OCI-LY3 (cell line): ENCODE measurements around the gene TMEM200C.

Experiments
- H2AFZ ChIP-seq: fragments of 200-600, 300-600 bp; shearing (Covaris generic); 2 replicates; pipeline ENCODE4 v1.6.0; 2014; ENCODE audit warnings: antibody characterized with exemption, low read depth, low read length
- H3K27ac ChIP-seq: fragments of 200-600, 300-600 bp; sonication (generic); 2 replicates; pipeline ENCODE4 v1.5.1; 2014; ENCODE audit warnings: mild to moderate bottlenecking, low read length, moderate library complexity, mixed read lengths
- H3K27me3 ChIP-seq: fragments of 200-600, 300-600 bp; sonication (generic); 2 replicates; pipeline ENCODE4 v1.6.1; 2014; ENCODE audit warnings: low read depth, low read length, mixed read lengths
- H3K36me3 ChIP-seq: fragments of 200-600, 300-600 bp; sonication (generic); replicated peaks from 2 replicates; pipeline ENCODE3; 2014; ENCODE audit warnings: low read depth, low read length, mixed read lengths
- H3K4me1 ChIP-seq: fragments of 300-600, 200-600 bp; sonication (generic); 2 replicates; pipeline ENCODE4 v1.6.1; 2014; ENCODE audit warnings: low read length, mixed read lengths
- H3K4me2 ChIP-seq: fragments of 200-600, 300-600 bp; sonication (generic); 2 replicates; pipeline ENCODE4 v1.6.1; 2014; ENCODE audit warnings: low read length, mixed read lengths
- H3K4me3 ChIP-seq: fragments of 300-600, 200-600 bp; sonication (generic); 2 replicates; pipeline ENCODE4 v1.5.1; 2014; ENCODE audit warnings: antibody characterized with exemption, mild to moderate bottlenecking, low read length, moderate library complexity
- H3K79me2 ChIP-seq: fragments of 300-600, 200-600 bp; shearing (Covaris generic); 2 replicates; pipeline ENCODE4 v1.6.1; 2014; ENCODE audit warnings: mild to moderate bottlenecking, low read length, mixed read lengths
- H3K9ac ChIP-seq: fragments of 300-600, 200-600 bp; shearing (Covaris generic); 2 replicates; pipeline ENCODE4 v1.6.0; 2014; ENCODE audit warnings: mild to moderate bottlenecking, low read length, moderate library complexity
- H3K9me3 ChIP-seq: fragments of 200-600, 300-600 bp; shearing (Covaris generic); 2 replicates; pipeline ENCODE4 v1.6.1; 2014; ENCODE audit warnings: low read length, mixed read lengths; ENCODE audit not compliant: insufficient read depth
- H4K20me1 ChIP-seq: fragments of 200-600, 300-600 bp; sonication (generic); 2 replicates; pipeline ENCODE4 v1.6.1; 2016; ENCODE audit warnings: low read length, mixed read lengths; ENCODE audit not compliant: insufficient read depth
- CTCF ChIP-seq: fragments of 200-600, 300-600 bp; sonication (generic); IDR thresholded peaks from 2 replicates; pipeline ENCODE4 v1.5.1; 2014; ENCODE audit warnings: antibody characterized with exemption, low read length, low read depth
- EZH2phosphoT487 ChIP-seq: fragments of 200-600 bp; shearing (Covaris generic); IDR thresholded peaks from 2 replicates; pipeline ENCODE4 v1.6.1; 2018; ENCODE audit warnings: antibody characterized with exemption, mixed run types, low read depth

TMEM200C gene

GRCh38 chr18:5895299-5895875 lies at the start of gene TMEM200C:
TSS of gene TMEM200C (minus strand) at chr18:5895522. CDS start at chr18:5892063, 3,459 bp downstream.
- no peak for TF ChIP-seq CTCF
- no peak for TF ChIP-seq EZH2phosphoT487
- Histone ChIP-seq H3K9me3 (no peaks in the 10 kb centered on the region), H3K36me3 (no peaks in the 10 kb centered on the region), H3K27me3 (no peaks in the 10 kb centered on the region), H3K4me1 (no peaks in the 10 kb centered on the region), H3K4me3 (no peak within 1 kb of the TSS), H3K4me2 (no peak within 1 kb of the TSS), H3K79me2 (no peaks in the 10 kb centered on the region), H3K9ac (no peak within 1 kb of the TSS), H3K27ac (no peak within 1 kb of the TSS), H4K20me1 (no peaks in the 10 kb centered on the region), H2AFZ (no peak within 1 kb of the TSS)

- no peak for TF ChIP-seq CTCF
- no peak for TF ChIP-seq EZH2phosphoT487
- H3K9me3 ChIP-seq = no peaks in the 10 kb centered on the region
- no peak overlapping the region for H2AFZ ChIP-seq
These were observed 49.1 kb upstream of the TMEM200C start for GRCh38 chr18:5944448-5944847.

GRCh38 chr18:5943514-5943913 lies 48.2 kb upstream of the TMEM200C start:
- Histone ChIP-seq H4K20me1 (no peaks in the 10 kb centered on the region), H3K4me1 (no peaks in the 10 kb centered on the region), H3K27ac (no peak overlapping the region), H2AFZ (no peak overlapping the region), H3K4me2 (no peak overlapping the region), H3K79me2 (no peaks in the 10 kb centered on the region), H3K4me3 (no peak overlapping the region), H3K9ac (no peak overlapping the region), H3K27me3 (no peaks in the 10 kb centered on the region), H3K9me3 (no peaks in the 10 kb centered on the region), H3K36me3 (no peaks in the 10 kb centered on the region)
- TF ChIP-seq CTCF = no peak
- TF ChIP-seq EZH2phosphoT487 = no peak

More at GRCh38 chr18:5944448-5944847, 49.1 kb upstream of the TMEM200C start:
- H4K20me1 ChIP-seq = no peaks in the 10 kb centered on the region
- no peaks in the 10 kb centered on the region for H3K79me2 ChIP-seq
- no peaks in the 10 kb centered on the region for H3K4me1 ChIP-seq
- no peaks in the 10 kb centered on the region for H3K27me3 ChIP-seq
- H3K36me3 ChIP-seq = no peaks in the 10 kb centered on the region
- H3K4me3 ChIP-seq = no peak overlapping the region
- H3K9ac ChIP-seq = no peak overlapping the region
- H3K4me2 ChIP-seq = no peak overlapping the region
- H3K27ac ChIP-seq = no peak overlapping the region

GRCh38 chr18:5942591-5942990 lies 47.3 kb upstream of the TMEM200C start:
- no peaks in the 10 kb centered on the region for H3K36me3 ChIP-seq
- H3K4me3 ChIP-seq = no peak overlapping the region
- H3K9ac ChIP-seq = no peak overlapping the region
- no peaks in the 10 kb centered on the region for H3K9me3 ChIP-seq
- H3K79me2 ChIP-seq = no peaks in the 10 kb centered on the region
- no peaks in the 10 kb centered on the region for H4K20me1 ChIP-seq
- H3K4me2 ChIP-seq = no peak overlapping the region
- H3K4me1 ChIP-seq = no peaks in the 10 kb centered on the region
- no peak overlapping the region for H3K27ac ChIP-seq
- no peaks in the 10 kb centered on the region for H3K27me3 ChIP-seq
- H2AFZ ChIP-seq = no peak overlapping the region
- TF ChIP-seq EZH2phosphoT487 (no peak), CTCF (no peak)
